ENCODE results near the gene RABEP2.
"Not testable (repeated sequence)": the region's sequence is repeated elsewhere in the genome, so short reads cannot be mapped to it uniquely, and the experiment has no call there.

DNA sequence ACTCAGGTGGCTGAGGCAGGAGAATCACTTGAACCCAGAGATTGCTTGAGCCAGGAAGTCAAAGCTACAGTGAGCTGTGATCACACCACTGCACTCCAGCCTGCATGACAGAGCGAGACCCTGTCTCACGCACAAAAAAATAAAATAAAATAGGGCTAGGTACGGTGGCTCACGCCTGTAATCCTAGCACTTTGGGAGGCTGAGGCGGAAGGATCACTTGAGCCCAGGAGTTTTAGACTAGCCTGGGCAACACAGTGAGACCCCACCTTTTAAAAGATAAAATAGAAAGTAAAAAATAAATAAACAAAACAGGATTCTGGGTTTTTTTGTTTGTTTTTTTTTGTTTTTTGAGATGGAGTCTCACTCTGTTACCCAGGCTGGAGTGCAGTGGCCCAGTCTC, 34.7 kb downstream of the RABEP2 start:
- TF ChIP-seq CTCF, POLR2AphosphoS5, POLR2A, EP300 (IDR thresholded peaks at IDR 0.05): not testable (repeated sequence)
